ENCODE results near the gene OR6N2. TPM values are rescaled to one million over a fixed set of nuclear protein-coding genes. Genes with fewer than 3 reads are reported as not detected.

OR6N2 gene
- total and polyA plus RNA-seq, 9 of the 15 experiments (the other 6 are each of a cell fraction or from before 2014, with no cell fraction given): not detected

- TF ChIP-seq, protein P1, sequence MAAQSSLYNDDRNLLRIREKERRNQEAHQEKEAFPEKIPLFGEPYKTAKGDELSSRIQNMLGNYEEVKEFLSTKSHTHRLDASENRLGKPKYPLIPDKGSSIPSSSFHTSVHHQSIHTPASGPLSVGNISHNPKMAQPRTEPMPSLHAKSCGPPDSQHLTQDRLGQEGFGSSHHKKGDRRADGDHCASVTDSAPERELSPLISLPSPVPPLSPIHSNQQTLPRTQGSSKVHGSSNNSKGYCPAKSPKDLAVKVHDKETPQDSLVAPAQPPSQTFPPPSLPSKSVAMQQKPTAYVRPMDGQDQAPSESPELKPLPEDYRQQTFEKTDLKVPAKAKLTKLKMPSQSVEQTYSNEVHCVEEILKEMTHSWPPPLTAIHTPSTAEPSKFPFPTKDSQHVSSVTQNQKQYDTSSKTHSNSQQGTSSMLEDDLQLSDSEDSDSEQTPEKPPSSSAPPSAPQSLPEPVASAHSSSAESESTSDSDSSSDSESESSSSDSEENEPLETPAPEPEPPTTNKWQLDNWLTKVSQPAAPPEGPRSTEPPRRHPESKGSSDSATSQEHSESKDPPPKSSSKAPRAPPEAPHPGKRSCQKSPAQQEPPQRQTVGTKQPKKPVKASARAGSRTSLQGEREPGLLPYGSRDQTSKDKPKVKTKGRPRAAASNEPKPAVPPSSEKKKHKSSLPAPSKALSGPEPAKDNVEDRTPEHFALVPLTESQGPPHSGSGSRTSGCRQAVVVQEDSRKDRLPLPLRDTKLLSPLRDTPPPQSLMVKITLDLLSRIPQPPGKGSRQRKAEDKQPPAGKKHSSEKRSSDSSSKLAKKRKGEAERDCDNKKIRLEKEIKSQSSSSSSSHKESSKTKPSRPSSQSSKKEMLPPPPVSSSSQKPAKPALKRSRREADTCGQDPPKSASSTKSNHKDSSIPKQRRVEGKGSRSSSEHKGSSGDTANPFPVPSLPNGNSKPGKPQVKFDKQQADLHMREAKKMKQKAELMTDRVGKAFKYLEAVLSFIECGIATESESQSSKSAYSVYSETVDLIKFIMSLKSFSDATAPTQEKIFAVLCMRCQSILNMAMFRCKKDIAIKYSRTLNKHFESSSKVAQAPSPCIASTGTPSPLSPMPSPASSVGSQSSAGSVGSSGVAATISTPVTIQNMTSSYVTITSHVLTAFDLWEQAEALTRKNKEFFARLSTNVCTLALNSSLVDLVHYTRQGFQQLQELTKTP (IDR thresholded peaks at IDR 0.05; ENCODE audit: low read depth in 1 of 2, partially characterized antibody in 2 of 2): peak in 1 of 2 experiments; percentile 83
- TF ChIP-seq ZBTB34 (CRISPR knock-in tag; IDR thresholded peaks at IDR 0.05) (no peak), MNT (conservative IDR thresholded peaks at IDR 0.05) (peak in 1 of 2 experiments; percentile 70; a peak in 3 of 4 replicates), ZNF224 (CRISPR knock-in tag; IDR thresholded peaks at IDR 0.05) (no peak), EWSR1 (IDR thresholded peaks at IDR 0.05; ENCODE audit: borderline replicate concordance, low read depth, partially characterized antibody) (no peak), SRF (CRISPR knock-in tag; IDR thresholded peaks at IDR 0.05) (peak; percentile 93 to 99), RBM34 (IDR thresholded peaks at IDR 0.05; ENCODE audit: borderline replicate concordance, insufficient read depth, low read length) (no peak), NFE2 (IDR thresholded peaks at IDR 0.05; ENCODE audit: low read depth) (peak; percentile 85), HLTF (IDR thresholded peaks at IDR 0.05) (no peak)
- TF ChIP-seq, protein P2, sequence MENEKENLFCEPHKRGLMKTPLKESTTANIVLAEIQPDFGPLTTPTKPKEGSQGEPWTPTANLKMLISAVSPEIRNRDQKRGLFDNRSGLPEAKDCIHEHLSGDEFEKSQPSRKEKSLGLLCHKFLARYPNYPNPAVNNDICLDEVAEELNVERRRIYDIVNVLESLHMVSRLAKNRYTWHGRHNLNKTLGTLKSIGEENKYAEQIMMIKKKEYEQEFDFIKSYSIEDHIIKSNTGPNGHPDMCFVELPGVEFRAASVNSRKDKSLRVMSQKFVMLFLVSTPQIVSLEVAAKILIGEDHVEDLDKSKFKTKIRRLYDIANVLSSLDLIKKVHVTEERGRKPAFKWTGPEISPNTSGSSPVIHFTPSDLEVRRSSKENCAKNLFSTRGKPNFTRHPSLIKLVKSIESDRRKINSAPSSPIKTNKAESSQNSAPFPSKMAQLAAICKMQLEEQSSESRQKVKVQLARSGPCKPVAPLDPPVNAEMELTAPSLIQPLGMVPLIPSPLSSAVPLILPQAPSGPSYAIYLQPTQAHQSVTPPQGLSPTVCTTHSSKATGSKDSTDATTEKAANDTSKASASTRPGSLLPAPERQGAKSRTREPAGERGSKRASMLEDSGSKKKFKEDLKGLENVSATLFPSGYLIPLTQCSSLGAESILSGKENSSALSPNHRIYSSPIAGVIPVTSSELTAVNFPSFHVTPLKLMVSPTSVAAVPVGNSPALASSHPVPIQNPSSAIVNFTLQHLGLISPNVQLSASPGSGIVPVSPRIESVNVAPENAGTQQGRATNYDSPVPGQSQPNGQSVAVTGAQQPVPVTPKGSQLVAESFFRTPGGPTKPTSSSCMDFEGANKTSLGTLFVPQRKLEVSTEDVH (IDR thresholded peaks at IDR 0.05; ENCODE audit: low read depth, partially characterized antibody): peak; percentile 60
Measured at GRCh38 chr1:158819461-158820443, 38.7 kb upstream of the OR6N2 start (continued).

Measured in K562 (cell line).